DOHH2 (cell line): ENCODE data around the gene GNG12.

ENCODE experiments used
- H3F3A ChIP-seq: fragments of 200-600 bp; sonication (generic), shearing (Covaris generic); 2 replicates; pipeline ENCODE4 v1.6.0; 2016; ENCODE audit warnings: antibody characterized with exemption, mild to moderate bottlenecking; ENCODE audit not compliant: control insufficient read depth, insufficient read depth
- H3K27ac ChIP-seq: fragments of 200-600 bp; sonication (generic); 2 replicates; pipeline ENCODE4 v1.5.1; 2014; ENCODE audit warnings: low read depth, mild to moderate bottlenecking, low read length, moderate library complexity
- H3K27me3 ChIP-seq: fragments of 200-600 bp; sonication (generic); 2 replicates; pipeline ENCODE4 v1.6.1; 2014; ENCODE audit warnings: mild to moderate bottlenecking, low read length, mixed read lengths; ENCODE audit not compliant: control insufficient read depth
- H3K36me3 ChIP-seq: fragments of 200-600 bp; sonication (generic); 2 replicates; pipeline ENCODE4 v1.6.1; 2014; ENCODE audit warnings: mild to moderate bottlenecking, low read length, moderate library complexity, mixed read lengths; ENCODE audit not compliant: control insufficient read depth
- H3K4me1 ChIP-seq: fragments of 200-600 bp; sonication (generic); 2 replicates; pipeline ENCODE4 v1.6.1; 2014; ENCODE audit warnings: mild to moderate bottlenecking, low read length, mixed read lengths; ENCODE audit not compliant: control insufficient read depth
- H3K4me2 ChIP-seq: fragments of 200-600 bp; sonication (generic); 2 replicates; pipeline ENCODE4 v1.6.0; 2014; ENCODE audit warnings: mild to moderate bottlenecking, low read length, moderate library complexity
- H3K4me3 ChIP-seq: fragments of 200-600 bp; sonication (generic); 2 replicates; pipeline ENCODE4 v1.5.1; 2014; ENCODE audit warnings: mild to moderate bottlenecking, low read length, mixed read lengths
- H3K79me2 ChIP-seq: fragments of 200-600 bp; sonication (generic); 2 replicates; pipeline ENCODE4 v1.6.1; 2014; ENCODE audit warnings: mild to moderate bottlenecking, low read length, mixed read lengths; ENCODE audit not compliant: control insufficient read depth
- H3K9me2 ChIP-seq: fragments of 200-600 bp; sonication (generic); replicated peaks from 2 replicates; pipeline ENCODE4 v1.6.1; 2014; ENCODE audit warnings: mild to moderate bottlenecking, low read length, mixed read lengths; ENCODE audit not compliant: control insufficient read depth
- H3K9me3 ChIP-seq: fragments of 200-600 bp; sonication (generic); 2 replicates; pipeline ENCODE4 v1.6.1; 2014; ENCODE audit warnings: antibody characterized with exemption, low read length, mixed read lengths; ENCODE audit not compliant: control insufficient read depth, insufficient read depth
- H4K20me1 ChIP-seq: fragments of 200-600 bp; sonication (generic); 2 replicates; pipeline ENCODE4 v1.6.0; 2014; ENCODE audit warnings: low read depth, mild to moderate bottlenecking, antibody characterized with exemption, low read length, moderate library complexity; ENCODE audit not compliant: control insufficient read depth, insufficient read depth
- CTCF ChIP-seq: fragments of 200-600 bp; sonication (generic); IDR thresholded peaks from one replicate; pipeline ENCODE4 v1.5.1; 2014; ENCODE audit warnings: antibody characterized with exemption, mild to moderate bottlenecking, low read depth, low read length; ENCODE audit not compliant: poor library complexity, severe bottlenecking
- EZH2phosphoT487 ChIP-seq: fragments of 200-600 bp; sonication (generic); IDR thresholded peaks from 2 replicates; pipeline ENCODE4 v1.6.1; 2017; ENCODE audit warnings: borderline replicate concordance, mild to moderate bottlenecking, antibody characterized with exemption, low read length, moderate library complexity, mixed read lengths

Gene GNG12

DNA sequence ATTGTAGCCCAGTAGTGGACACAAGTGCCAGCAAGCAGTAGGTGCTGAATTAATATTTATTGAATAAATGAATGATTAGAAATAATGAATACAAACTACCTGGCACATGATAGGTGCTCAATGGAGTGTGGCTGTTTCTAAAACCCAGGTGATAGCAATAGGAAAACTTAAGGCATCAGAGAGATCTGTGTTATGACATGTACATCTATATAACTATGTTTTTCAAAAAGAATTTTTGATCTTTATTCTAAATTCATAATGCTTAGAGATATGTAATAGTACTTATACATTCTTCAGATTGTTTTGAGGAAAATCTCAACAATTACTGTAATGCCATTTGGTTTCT is 143.3 kb downstream of the GNG12 start:
- H3K36me3 ChIP-seq, result peaks cover 43% of the 10 kb centered on the region

DNA sequence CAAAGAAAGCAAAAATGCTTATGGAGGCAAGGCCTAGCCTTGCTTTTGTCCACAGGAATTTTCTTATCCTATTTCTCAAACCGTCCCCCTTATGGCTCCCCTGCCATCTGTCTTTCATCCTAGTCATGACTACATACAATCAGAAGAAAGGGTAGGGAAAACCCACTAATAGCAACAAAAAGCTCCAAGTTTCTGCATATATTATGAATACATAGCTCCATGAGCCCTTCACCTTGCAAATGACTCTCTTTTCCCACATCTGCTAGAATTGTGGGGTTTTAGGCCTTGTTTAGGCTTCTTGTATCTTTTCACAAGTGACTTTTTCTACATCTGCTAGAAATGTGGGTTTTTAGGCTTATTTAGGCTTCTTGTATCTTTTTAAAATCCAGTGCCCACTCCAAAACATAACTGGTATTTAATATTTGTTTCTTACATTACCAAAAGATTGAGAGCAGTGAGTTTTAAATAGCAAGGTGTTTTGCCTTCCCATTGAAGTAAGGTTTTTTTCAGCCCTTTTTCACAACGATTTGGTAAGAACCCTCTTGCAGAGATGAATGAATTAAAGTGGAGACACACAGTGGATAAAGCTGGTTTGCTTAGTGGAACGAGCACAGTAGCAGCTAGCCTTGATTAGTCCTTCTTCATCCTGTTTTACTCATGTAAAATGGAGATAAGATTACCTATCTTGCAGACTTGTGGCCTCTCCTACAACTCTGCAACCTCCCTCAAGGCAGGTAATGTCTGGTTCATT is 143.8 kb downstream of the GNG12 start:
- Histone ChIP-seq H3K27ac (no peak overlapping the region), H3K9me3 (no peaks in the 10 kb centered on the region), H3K36me3 (peaks cover 43% of the 10 kb centered on the region), H3F3A (peaks cover 11% of the 10 kb centered on the region; the same call in 1 of the 2 replicates), H3K9me2 (no peaks in the 10 kb centered on the region), H3K4me3 (no peak overlapping the region), H3K27me3 (no peaks in the 10 kb centered on the region), H3K79me2 (peaks cover 23% of the 10 kb centered on the region), H3K4me2 (no peak overlapping the region), H4K20me1 (peaks cover 8% of the 10 kb centered on the region; the same call in 1 of the 2 replicates), H3K4me1 (peaks cover 12% of the 10 kb centered on the region)
- TF ChIP-seq EZH2phosphoT487, result no peak
- TF ChIP-seq CTCF, result no peak

More for the DNA sequence above, 143.3 kb downstream of the GNG12 start:
- Histone ChIP-seq H3K4me3 (no peak overlapping the region), H3K27ac (no peak overlapping the region), H3K9me2 (no peaks in the 10 kb centered on the region), H3F3A (peaks cover 8% of the 10 kb centered on the region; the same call in 1 of the 2 replicates), H3K27me3 (no peaks in the 10 kb centered on the region), H3K9me3 (no peaks in the 10 kb centered on the region), H3K79me2 (peaks cover 23% of the 10 kb centered on the region), H4K20me1 (peaks cover 8% of the 10 kb centered on the region; the same call in 1 of the 2 replicates), H3K4me2 (no peak overlapping the region), H3K4me1 (peaks cover 9% of the 10 kb centered on the region)
- TF ChIP-seq EZH2phosphoT487, result no peak
- TF ChIP-seq CTCF, result no peak

DNA sequence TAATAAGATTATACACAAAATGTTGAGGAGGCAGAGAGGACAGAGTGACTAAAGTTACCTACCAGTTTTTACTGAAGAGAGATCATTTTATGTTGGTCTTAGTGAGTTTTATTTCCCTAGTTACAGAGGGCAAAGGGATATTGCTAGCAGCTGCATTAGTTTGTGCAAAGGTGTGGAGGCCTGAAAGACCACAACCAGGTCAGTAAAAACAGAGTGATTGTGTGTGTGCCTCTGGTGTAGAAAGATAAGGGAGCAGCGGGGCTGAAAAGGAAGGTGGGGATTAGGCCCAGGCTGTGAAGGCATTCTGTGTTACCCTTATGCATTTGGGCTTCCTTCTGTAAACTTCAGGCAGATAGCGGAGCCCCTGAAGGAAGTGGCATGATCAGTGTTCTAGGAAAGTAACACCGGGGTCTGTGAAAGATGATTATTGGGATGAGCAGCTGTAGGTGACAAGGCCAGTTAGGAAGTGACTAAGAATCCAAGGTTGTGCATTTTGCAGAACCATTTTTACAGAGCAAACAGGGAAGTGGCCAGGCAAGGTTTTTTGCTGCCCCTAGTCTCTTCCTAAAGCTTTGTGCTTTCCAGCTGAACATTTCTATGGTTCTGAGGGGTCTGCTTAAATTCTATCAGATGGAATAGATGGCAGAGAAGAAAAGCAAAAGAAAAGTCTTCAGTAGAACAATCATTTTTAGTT is 144.6 kb downstream of the GNG12 start:
- no peaks in the 10 kb centered on the region for H3K9me3 ChIP-seq
- no peak overlapping the region for H3K4me2 ChIP-seq
- peaks cover 43% of the 10 kb centered on the region for H3K36me3 ChIP-seq
- H3K27ac ChIP-seq, result no peak overlapping the region
- TF ChIP-seq EZH2phosphoT487 (no peak), CTCF (no peak)
- no peak overlapping the region for H3K4me3 ChIP-seq
- H3K27me3 ChIP-seq, result no peaks in the 10 kb centered on the region
- peaks cover 23% of the 10 kb centered on the region for H3K79me2 ChIP-seq
- peaks cover 8% of the 10 kb centered on the region; the same call in 1 of the 2 replicates for H4K20me1 ChIP-seq
- peaks cover 17% of the 10 kb centered on the region for H3K4me1 ChIP-seq
- no peaks in the 10 kb centered on the region for H3K9me2 ChIP-seq
- H3F3A ChIP-seq, result peaks cover 18% of the 10 kb centered on the region; the same call in 1 of the 2 replicates
